ENCODE data around the gene NOS1AP. TPM values are rescaled to one million over a fixed set of nuclear protein-coding genes. Genes with fewer than 3 reads are reported as not detected.
"Not testable (repeated sequence)": the region's sequence is repeated elsewhere in the genome, so short reads cannot be mapped to it uniquely, and the experiment has no call there.

The NOS1AP gene
- total RNA-seq, 2 experiments from 2014 or later: 0.18 TPM

DNA sequence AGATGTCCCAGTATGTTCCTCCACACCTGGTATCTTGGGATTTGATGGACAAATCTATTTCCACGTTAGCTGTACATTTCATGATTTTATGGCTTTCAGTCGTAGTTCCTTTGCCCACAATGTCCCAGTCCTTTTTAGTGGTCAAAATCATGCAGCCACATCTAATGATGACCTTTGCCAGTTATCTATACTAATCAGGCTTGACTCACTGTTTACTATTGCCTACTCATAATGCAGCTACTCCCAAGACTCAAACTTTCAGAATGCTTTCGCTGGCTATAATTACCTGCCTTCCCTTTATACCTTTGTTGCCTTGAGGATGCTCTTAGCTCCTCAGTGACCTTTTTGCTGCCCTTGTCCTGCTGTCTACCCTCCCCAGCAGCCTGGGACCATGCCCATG lies 6.4 kb downstream of the NOS1AP start:
- H3K27me3 Mint-ChIP-seq: peaks cover 57% of the 10 kb centered on the region
- POLR2A ChIA-PET: no interaction called here
- H3K4me3 Mint-ChIP-seq: no peak overlapping the region
- intact Hi-C loops (cut with micrococcal nuclease): no loop called here
- H3K4me1 Mint-ChIP-seq (ENCODE audit: low read depth): no peaks in the 10 kb centered on the region
- DNase-seq: no peak
- no peak overlapping the region for H3K27ac Mint-ChIP-seq
- no peaks in the 10 kb centered on the region for H3K36me3 Mint-ChIP-seq (ENCODE audit: low read depth)
- CTCF ChIA-PET: no interaction called here
- no peaks in the 10 kb centered on the region for H3K9me3 Mint-ChIP-seq
- TF ChIP-seq, protein P1, sequence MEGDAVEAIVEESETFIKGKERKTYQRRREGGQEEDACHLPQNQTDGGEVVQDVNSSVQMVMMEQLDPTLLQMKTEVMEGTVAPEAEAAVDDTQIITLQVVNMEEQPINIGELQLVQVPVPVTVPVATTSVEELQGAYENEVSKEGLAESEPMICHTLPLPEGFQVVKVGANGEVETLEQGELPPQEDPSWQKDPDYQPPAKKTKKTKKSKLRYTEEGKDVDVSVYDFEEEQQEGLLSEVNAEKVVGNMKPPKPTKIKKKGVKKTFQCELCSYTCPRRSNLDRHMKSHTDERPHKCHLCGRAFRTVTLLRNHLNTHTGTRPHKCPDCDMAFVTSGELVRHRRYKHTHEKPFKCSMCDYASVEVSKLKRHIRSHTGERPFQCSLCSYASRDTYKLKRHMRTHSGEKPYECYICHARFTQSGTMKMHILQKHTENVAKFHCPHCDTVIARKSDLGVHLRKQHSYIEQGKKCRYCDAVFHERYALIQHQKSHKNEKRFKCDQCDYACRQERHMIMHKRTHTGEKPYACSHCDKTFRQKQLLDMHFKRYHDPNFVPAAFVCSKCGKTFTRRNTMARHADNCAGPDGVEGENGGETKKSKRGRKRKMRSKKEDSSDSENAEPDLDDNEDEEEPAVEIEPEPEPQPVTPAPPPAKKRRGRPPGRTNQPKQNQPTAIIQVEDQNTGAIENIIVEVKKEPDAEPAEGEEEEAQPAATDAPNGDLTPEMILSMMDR (IDR thresholded peaks at IDR 0.05): no peak
- ATAC-seq: no peak

DNA sequence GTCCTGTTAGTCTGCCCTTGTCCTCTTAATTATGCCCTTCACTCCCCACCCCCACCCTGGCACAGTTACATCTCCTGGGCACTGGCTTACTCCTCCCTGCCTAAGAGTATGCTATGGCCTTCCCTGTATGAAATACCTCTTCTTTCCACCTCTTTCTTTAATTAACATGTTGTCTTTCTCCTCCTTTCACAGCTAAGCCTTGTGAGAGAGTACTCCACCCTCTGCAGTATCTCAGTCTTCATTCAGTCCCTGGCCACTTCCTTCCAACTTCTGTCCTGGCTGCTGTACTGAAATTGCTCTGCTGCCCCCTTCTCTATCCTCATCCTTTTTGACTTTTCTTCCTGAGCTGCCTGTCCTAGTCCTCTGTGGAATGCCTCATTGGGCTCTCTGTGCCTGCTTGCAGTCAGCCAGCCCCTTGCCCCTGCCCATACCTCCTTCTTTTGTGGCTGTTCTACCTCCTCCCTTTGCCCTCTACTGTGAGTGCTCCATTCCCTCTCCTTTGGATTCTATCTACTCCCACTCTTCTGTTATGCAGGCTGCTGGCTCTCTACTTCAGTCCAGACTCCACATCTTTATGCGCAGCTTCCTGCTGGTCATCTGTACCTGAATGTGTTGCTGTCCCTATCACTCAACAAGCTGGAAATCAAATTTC lies 8.3 kb downstream of the NOS1AP start:
- intact Hi-C loops (cut with micrococcal nuclease): no loop called here
- Mint-ChIP-seq H3K9me3 (no peaks in the 10 kb centered on the region), H3K4me1 (ENCODE audit: low read depth) (no peaks in the 10 kb centered on the region), H3K27me3 (peaks cover 42% of the 10 kb centered on the region), H3K27ac (no peak overlapping the region), H3K4me3 (no peak overlapping the region), H3K36me3 (ENCODE audit: low read depth) (no peaks in the 10 kb centered on the region)
- ChIA-PET POLR2A (no interaction called here), CTCF (interaction anchor here (0.6 kb wide), 1 partner anchor 22 kb away, joined by 3 read pairs; no protein-coding TSS in a partner anchor)
- TF ChIP-seq, protein P1 (IDR thresholded peaks at IDR 0.05): no peak
- no peak for DNase-seq
- ATAC-seq: no peak

DNA sequence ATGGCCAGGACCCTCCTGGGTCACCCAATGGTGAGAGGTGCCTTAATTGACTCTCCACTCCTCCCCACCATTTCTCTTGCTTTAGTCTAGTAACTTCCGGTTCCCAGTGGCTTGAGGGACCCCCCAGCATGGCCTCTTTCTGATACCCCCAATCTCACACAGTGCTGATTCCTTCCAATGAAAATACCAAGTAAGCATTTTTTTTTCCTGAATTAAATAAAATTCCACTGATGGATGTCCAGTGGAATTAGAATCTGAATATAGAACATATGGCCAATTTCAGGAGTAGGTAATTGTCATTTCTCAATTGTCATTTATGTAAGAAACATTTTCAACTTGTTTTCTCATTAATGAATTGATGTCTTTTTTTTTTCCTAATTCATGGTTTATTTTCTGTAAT lies 9.5 kb downstream of the NOS1AP start:
- intact Hi-C loops (cut with micrococcal nuclease): no loop called here
- Mint-ChIP-seq H3K4me3 (no peak overlapping the region), H3K36me3 (ENCODE audit: low read depth) (no peaks in the 10 kb centered on the region), H3K27me3 (peaks cover 39% of the 10 kb centered on the region), H3K27ac (no peak overlapping the region), H3K9me3 (no peaks in the 10 kb centered on the region), H3K4me1 (ENCODE audit: low read depth) (no peaks in the 10 kb centered on the region)
- DNase-seq (no peak), ATAC-seq (no peak)
- TF ChIP-seq, protein P1 (IDR thresholded peaks at IDR 0.05): no peak
- ChIA-PET CTCF (no interaction called here), POLR2A (no interaction called here)

DNA sequence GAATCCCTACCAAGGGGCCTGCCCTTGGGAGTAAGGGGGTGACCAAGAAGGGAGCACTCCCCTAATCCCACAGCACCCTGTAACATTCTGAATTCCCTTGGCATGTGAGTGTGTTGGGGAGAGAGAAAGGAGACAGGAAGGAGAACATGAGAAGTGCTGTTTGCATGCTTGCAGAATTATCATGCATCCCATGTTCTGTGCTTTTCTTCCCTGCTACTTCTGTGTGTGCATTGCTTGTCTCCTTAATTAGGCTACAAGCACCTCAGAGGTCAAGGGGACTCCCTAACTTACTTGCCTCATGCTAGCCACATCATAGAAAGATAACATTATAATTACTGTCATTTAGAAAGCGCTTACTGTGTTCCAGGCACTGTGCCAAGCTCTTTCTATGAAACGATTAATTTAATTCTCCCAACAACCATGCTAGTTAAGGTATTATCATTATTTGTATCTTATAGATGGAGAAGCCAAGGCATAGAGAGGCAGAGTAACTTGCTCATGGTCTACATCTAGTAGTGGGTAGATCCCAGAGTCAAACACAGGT lies 11.1 kb downstream of the NOS1AP start:
- Mint-ChIP-seq H3K27ac (no peak overlapping the region), H3K9me3 (no peaks in the 10 kb centered on the region), H3K4me3 (no peak overlapping the region), H3K27me3 (peaks cover 32% of the 10 kb centered on the region), H3K36me3 (ENCODE audit: low read depth) (no peaks in the 10 kb centered on the region), H3K4me1 (ENCODE audit: low read depth) (no peaks in the 10 kb centered on the region)
- POLR2A ChIA-PET: no interaction called here
- CTCF ChIA-PET: no interaction called here
- TF ChIP-seq, protein P1 (IDR thresholded peaks at IDR 0.05): no peak
- no peak for ATAC-seq
- intact Hi-C loops (cut with micrococcal nuclease): no loop called here
- DNase-seq: no peak

DNA sequence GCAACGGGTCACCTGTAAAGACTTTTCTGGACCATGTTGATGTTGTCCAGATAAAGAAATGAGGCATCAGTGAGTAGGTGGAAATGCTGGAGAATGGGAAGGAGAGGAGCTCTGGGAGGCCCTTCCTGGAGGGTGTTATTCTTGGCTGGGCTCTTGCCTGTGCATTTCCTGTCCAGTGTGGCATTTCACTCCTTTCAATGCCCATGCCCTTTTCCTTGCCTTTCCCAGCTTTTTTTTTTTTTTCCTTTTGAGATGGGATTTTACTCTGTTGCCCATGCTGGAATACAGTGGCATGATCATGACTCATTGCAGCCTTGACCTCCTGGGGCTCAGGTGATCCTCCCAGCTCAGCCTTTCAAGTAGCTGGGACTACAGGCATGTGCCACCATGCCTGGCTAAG lies 11.8 kb downstream of the NOS1AP start:
- Mint-ChIP-seq H3K4me1 (ENCODE audit: low read depth) (no peaks in the 10 kb centered on the region), H3K9me3 (no peaks in the 10 kb centered on the region), H3K4me3 (no peak overlapping the region), H3K27ac (no peak overlapping the region), H3K27me3 (peaks cover 27% of the 10 kb centered on the region), H3K36me3 (ENCODE audit: low read depth) (no peaks in the 10 kb centered on the region)
- intact Hi-C loops (cut with micrococcal nuclease): no loop called here
- ChIA-PET POLR2A (no interaction called here), CTCF (no interaction called here)
- ATAC-seq (no peak), DNase-seq (no peak)
- TF ChIP-seq, protein P1 (IDR thresholded peaks at IDR 0.05): no peak

DNA sequence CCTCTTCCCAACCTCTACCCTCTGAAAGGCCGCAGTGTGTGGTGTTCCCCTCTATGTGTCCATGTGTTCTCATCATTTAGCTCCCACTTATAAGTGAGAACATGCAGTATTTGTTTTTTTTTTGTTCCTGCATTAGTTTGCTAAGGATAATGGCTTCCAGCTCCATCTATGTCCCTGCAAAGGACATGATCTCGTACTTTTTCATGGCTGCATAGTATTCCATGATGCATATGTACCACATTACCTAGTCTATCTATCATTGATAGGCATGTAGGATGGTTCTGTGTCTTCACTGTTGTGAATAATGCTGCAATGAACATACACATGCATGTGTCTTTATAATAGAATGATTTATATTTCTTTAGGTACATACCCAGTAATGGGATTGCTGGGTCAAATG lies 12.6 kb downstream of the NOS1AP start:
- H3K36me3 Mint-ChIP-seq (ENCODE audit: low read depth); H3K9me3 Mint-ChIP-seq; CTCF ChIA-PET; DNase-seq; H3K4me1 Mint-ChIP-seq (ENCODE audit: low read depth); intact Hi-C loops (cut with micrococcal nuclease); ATAC-seq; H3K27ac Mint-ChIP-seq; H3K4me3 Mint-ChIP-seq: not testable (repeated sequence)
- POLR2A ChIA-PET: interaction anchor here (0.9 kb wide), 1 partner anchor 12 kb away, joined by 3 read pairs; the partner anchor contains the start of gene NOS1AP
- peaks cover 24% of the 10 kb centered on the region for H3K27me3 Mint-ChIP-seq

All from activated CD8-positive, alpha-beta T cell treated with anti-CD3 and anti-CD28 coated beads for 36 hours (primary cell).